ENCODE data around the gene GPR15.

DNA sequence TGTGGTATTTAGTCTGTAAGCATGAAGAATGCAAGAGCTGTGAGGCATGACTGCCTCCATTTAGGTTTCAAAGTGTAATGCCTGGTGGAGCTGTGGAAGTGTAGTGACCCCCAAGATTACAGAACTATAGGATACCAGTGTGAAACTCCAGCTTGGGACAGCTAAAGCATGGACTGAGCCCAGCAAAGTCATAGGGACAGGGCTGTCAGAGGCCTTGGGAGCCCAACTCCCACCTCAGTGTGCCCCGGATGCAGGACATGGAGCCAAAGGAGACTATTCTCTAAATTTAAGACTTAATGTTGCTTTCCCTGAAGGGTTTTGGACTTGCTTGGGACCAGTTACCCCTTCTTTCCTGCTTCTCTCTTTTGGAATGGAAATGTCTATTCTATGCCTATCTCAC is 10.8 kb downstream of the GPR15 start:
- TF ChIP-seq, protein P1, sequence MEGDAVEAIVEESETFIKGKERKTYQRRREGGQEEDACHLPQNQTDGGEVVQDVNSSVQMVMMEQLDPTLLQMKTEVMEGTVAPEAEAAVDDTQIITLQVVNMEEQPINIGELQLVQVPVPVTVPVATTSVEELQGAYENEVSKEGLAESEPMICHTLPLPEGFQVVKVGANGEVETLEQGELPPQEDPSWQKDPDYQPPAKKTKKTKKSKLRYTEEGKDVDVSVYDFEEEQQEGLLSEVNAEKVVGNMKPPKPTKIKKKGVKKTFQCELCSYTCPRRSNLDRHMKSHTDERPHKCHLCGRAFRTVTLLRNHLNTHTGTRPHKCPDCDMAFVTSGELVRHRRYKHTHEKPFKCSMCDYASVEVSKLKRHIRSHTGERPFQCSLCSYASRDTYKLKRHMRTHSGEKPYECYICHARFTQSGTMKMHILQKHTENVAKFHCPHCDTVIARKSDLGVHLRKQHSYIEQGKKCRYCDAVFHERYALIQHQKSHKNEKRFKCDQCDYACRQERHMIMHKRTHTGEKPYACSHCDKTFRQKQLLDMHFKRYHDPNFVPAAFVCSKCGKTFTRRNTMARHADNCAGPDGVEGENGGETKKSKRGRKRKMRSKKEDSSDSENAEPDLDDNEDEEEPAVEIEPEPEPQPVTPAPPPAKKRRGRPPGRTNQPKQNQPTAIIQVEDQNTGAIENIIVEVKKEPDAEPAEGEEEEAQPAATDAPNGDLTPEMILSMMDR (IDR thresholded peaks at IDR 0.05; ENCODE audit: low read depth, low read length): no peak
- no peak for TF ChIP-seq POLR2A (IDR thresholded peaks at IDR 0.05; ENCODE audit: extremely low read depth, insufficient read length)
